ENCODE data around the gene DAB2IP.

DAB2IP gene

DNA sequence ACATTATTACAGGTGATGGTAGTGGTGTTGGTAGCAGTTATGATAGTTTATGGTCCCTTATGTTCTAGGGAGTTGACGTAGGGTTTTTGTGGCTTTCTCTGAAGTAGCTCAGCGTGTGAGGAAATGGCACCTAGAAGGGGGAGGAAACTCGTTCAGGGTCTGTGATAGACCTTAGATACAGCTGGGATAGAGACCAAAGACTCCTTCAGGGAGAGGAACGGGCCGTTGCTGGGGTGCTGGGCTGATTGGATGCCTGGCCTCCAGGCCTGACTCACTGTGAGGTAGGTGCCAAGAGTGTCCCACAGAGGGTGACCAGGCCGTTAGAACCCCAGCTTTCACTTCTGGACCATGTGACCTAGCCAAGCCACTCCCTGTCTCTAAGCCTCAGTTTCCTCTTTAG is 96.6 kb downstream of the DAB2IP start (continued):
- no peak for TF ChIP-seq ZNF335 (tag by site-specific recombination; conservative IDR thresholded peaks at IDR 0.05)
- TF ChIP-seq ZNF843 (tag by site-specific recombination; IDR thresholded peaks at IDR 0.05) = no peak
- no peak for TF ChIP-seq OSR2 (tag by site-specific recombination; IDR thresholded peaks at IDR 0.05)

DNA sequence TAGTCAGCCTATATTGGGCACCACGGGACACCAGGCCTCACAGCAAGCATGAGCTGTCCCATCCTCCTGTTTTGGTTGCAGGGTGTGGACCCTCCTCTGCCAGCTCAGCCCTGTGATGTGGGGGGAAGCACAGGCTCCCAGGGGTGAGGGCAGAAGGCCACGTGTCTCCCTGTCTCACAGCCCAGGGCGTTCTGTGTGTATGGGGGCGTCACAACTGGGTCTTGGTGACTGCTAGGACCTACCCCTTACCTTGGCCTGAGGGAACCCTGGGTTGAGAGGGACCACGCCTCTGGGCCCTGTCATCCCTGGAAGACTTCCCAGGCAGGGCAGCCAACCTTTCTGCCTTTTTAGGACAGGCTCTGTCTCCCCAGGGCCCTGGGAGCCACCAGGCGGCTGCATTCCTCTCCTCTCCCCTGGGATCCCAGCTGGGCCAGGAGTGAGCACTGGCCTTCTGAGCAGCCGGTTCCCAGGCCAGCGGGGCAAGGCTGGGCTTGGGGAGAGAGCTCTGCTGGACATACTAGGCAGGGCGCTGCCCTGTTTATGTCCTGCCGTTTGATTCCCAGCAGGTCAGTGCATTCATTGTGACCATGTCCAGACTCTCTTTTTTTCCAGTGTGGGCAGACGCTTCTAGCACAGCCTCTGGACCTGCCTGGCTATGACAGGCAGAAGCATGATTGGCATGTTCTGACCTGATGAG is 97.4 kb downstream of the DAB2IP start:
- TF ChIP-seq ZIC2 (tag by site-specific recombination; IDR thresholded peaks at IDR 0.05) (peak; percentile 27), ZNF626 (tag by site-specific recombination; IDR thresholded peaks at IDR 0.05) (no peak)
- no peak overlapping the region for H3K27ac ChIP-seq (ENCODE audit: extremely low read depth, low read depth, low read length)
- H3K4me3 ChIP-seq (ENCODE audit: low read depth, low read length) = no peak overlapping the region
- H3K9me3 ChIP-seq (ENCODE audit: control insufficient read depth, insufficient read depth, low read depth, low read length) = no peaks in the 10 kb centered on the region
- ChIA-PET POLR2A (no interaction called here), CTCF (interaction anchor here (0.7 kb wide), 1 partner anchor 49 kb away, joined by 3 read pairs; no protein-coding TSS in a partner anchor)
- H3K4me1 ChIP-seq (ENCODE audit: control insufficient read depth, insufficient read depth, low read length) = peaks cover under 1% of the 10 kb centered on the region; the same call in 1 of the 2 replicates
- H3K36me3 ChIP-seq (ENCODE audit: control insufficient read depth in 2 of 2, insufficient read depth in 1 of 2, low read length in 2 of 2) = peaks cover 0 to 7% of the 10 kb centered on the region in 2 experiments; a peak in 1 of 3 replicates

DNA sequence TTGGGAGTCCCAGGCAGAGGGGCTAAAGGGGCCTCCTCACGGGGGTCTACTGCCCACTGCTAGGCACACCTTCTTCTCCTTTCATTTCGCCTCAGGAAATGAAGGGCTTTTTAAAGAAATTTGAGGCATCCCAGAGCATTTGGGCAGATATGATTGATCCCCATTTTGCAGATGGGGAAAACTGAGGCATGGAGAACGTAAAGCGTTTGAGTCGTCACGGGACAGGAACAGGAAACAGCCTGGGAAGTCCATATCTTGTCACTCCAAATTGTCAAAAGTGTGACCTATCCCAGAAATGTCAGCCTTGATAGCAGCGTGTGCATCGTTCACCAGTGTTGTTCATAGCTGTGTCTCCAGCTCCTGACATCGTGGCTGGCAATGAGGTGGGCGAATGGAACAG is 98.2 kb downstream of the DAB2IP start:
- H3K4me3 ChIP-seq (ENCODE audit: low read depth, low read length) = no peak overlapping the region
- ChIA-PET CTCF (no interaction called here), POLR2A (no interaction called here)
- TF ChIP-seq ZNF701 (tag by site-specific recombination; IDR thresholded peaks at IDR 0.05) = no peak
- peaks cover 0 to 7% of the 10 kb centered on the region in 2 experiments; a peak in 1 of 3 replicates for H3K36me3 ChIP-seq (ENCODE audit: control insufficient read depth in 2 of 2, insufficient read depth in 1 of 2, low read length in 2 of 2)
- no peaks in the 10 kb centered on the region for H3K4me1 ChIP-seq (ENCODE audit: control insufficient read depth, insufficient read depth, low read length)
- no peak overlapping the region for H3K27ac ChIP-seq (ENCODE audit: extremely low read depth, low read depth, low read length)
- H3K9me3 ChIP-seq (ENCODE audit: control insufficient read depth, insufficient read depth, low read depth, low read length) = no peaks in the 10 kb centered on the region

DNA sequence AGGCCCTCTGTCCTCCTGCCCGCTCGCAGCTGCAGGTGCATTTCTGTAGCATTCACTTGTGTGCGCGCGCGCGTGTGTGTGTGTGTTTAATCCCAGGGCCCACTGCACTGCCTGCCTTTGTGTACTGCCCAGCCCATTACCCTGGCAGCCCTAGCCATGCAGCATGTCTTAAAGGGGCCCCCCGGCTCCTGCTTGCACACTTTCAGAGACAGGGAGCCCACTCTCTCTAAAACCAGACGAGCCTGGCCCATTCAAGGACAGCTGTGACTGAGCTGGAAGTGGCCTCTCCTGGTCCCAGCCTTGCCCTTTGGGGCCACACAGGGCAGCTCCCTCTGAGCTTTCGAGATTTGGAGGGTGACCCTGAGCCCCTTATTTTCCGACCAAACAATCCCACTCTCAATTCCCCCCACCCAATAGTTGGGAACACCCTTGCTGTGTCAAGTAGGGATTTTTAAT is 98.9 kb downstream of the DAB2IP start:
- H3K4me1 ChIP-seq (ENCODE audit: control insufficient read depth, insufficient read depth, low read length) = no peaks in the 10 kb centered on the region
- H3K36me3 ChIP-seq (ENCODE audit: control insufficient read depth in 2 of 2, insufficient read depth in 1 of 2, low read length in 2 of 2) = peaks cover 0 to 7% of the 10 kb centered on the region in 2 experiments; a peak in 1 of 3 replicates
- H3K27ac ChIP-seq (ENCODE audit: extremely low read depth, low read depth, low read length) = no peak overlapping the region
- no peak overlapping the region for H3K4me3 ChIP-seq (ENCODE audit: low read depth, low read length)
- no peaks in the 10 kb centered on the region for H3K9me3 ChIP-seq (ENCODE audit: control insufficient read depth, insufficient read depth, low read depth, low read length)
- ChIA-PET CTCF (interaction anchor here (0.6 kb wide), 1 partner anchor 1564 kb away, joined by 3 read pairs; no protein-coding TSS in a partner anchor), POLR2A (no interaction called here)
- TF ChIP-seq ZNF76 (tag by site-specific recombination; IDR thresholded peaks at IDR 0.05; ENCODE audit: borderline replicate concordance, low read depth) (no peak), ZNF548 (tag by site-specific recombination; IDR thresholded peaks at IDR 0.05) (no peak), ZNF510 (tag by site-specific recombination; IDR thresholded peaks at IDR 0.05; ENCODE audit: insufficient replicate concordance) (no peak), ZXDB (tag by site-specific recombination; IDR thresholded peaks at IDR 0.05) (no peak), ZNF184 (tag by site-specific recombination; IDR thresholded peaks at IDR 0.05) (no peak), ZNF48 (tag by site-specific recombination; IDR thresholded peaks at IDR 0.05) (no peak), ZNF433 (tag by site-specific recombination; IDR thresholded peaks at IDR 0.05; ENCODE audit: low read depth) (no peak), ZNF202 (tag by site-specific recombination; IDR thresholded peaks at IDR 0.05; ENCODE audit: borderline replicate concordance) (no peak), ZNF138 (tag by site-specific recombination; IDR thresholded peaks at IDR 0.05; ENCODE audit: borderline replicate concordance) (no peak), ZNF211 (tag by site-specific recombination; IDR thresholded peaks at IDR 0.05; ENCODE audit: low read depth) (no peak), ZNF341 (tag by site-specific recombination; IDR thresholded peaks at IDR 0.05; ENCODE audit: low read depth) (no peak), ZNF311 (tag by site-specific recombination; IDR thresholded peaks at IDR 0.05; ENCODE audit: borderline replicate concordance) (no peak), HOXD13 (CRISPR knock-in tag; IDR thresholded peaks at IDR 0.05; ENCODE audit: borderline replicate concordance) (no peak), ZNF560 (tag by site-specific recombination; IDR thresholded peaks at IDR 0.05; ENCODE audit: borderline replicate concordance) (no peak)
- TF ChIP-seq, protein P1, sequence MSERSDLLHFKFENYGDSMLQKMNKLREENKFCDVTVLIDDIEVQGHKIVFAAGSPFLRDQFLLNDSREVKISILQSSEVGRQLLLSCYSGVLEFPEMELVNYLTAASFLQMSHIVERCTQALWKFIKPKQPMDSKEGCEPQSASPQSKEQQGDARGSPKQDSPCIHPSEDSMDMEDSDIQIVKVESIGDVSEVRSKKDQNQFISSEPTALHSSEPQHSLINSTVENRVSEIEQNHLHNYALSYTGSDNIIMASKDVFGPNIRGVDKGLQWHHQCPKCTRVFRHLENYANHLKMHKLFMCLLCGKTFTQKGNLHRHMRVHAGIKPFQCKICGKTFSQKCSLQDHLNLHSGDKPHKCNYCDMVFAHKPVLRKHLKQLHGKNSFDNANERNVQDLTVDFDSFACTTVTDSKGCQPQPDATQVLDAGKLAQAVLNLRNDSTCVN (tag by site-specific recombination; optimal IDR thresholded peaks at IDR 0.05) = no peak
- TF ChIP-seq, protein P2, sequence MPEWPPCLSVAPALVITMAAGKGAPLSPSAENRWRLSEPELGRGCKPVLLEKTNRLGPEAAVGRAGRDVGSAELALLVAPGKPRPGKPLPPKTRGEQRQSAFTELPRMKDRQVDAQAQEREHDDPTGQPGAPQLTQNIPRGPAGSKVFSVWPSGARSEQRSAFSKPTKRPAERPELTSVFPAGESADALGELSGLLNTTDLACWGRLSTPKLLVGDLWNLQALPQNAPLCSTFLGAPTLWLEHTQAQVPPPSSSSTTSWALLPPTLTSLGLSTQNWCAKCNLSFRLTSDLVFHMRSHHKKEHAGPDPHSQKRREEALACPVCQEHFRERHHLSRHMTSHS (tag by site-specific recombination; IDR thresholded peaks at IDR 0.05) = no peak
